ENCODE data around the gene SH2D4B.

DNA sequence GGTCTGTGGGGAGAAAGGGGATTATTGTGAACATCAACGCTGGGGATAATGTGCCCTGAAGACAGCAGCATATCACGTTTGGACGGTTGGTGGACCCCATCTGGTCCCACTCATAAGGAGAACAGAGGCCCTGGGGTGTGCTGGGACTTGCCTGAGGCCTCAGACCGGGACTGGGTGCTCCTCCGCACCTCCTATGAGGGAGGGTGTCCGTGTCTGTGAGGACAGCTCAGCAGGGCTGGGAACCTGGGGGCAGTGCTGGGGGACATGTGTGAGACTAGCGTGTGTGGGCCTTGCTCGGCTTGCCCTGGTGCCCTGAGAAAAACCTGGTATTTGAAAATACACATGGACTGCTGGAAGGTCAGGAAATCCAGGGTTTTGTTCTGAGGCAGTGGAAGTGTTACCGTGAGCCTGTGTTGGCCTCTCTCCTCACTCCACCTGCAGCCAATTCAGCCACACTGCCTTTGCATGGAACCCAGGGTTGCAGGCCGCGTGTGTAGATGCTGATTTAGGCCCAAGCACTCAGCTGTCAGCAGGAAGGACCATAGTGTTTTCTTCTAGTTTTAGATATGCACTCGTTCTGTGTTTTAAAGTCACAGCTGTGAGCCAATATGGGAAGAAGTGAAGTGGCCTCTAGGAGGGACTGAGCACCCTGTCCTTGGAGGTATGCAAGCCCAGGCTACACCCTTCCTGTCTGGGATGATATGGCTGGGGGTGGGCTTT, 13.4 kb upstream of the SH2D4B start:
- TF ChIP-seq EZH2 (IDR thresholded peaks at IDR 0.05; ENCODE audit: low read length, unreplicated experiment) (no peak), EZH2phosphoT487 (IDR thresholded peaks at IDR 0.05; ENCODE audit: borderline replicate concordance, low read length) (no peak)

All from PC-3 (cell line).